ENCODE data around the gene CHST11.

GRCh38 chr12:104480826-104481440, 24.2 kb downstream of the CHST11 start:
- TF ChIP-seq CTCF (IDR thresholded peaks at IDR 0.05) (no peak), POLR2A (IDR thresholded peaks at IDR 0.05) (no peak)

Data from ovary (tissue), 3 donors.